ENCODE results near the gene CDHR1. TPM values are rescaled to one million over a fixed set of nuclear protein-coding genes. Genes with fewer than 3 reads are reported as not detected.
A peak's percentile ranks its signal among the peaks of the same experiment; 100 is the strongest.

The CDHR1 gene
- total and polyA plus RNA-seq, 2 experiments from 2014 or later: 3.2 to 6.6 TPM

- no peaks in the 10 kb centered on the region for H3F3A ChIP-seq (replicated peaks; ENCODE audit: low read depth)
- DNase-seq (ENCODE audit: low spot score): no peak
- no peaks in the 10 kb centered on the region for H3K9me2 ChIP-seq (ENCODE audit: insufficient read depth)
- no peak overlapping the region for H2AFZ ChIP-seq
- no peak for ATAC-seq
- H3K79me2 ChIP-seq (replicated peaks; ENCODE audit: insufficient read depth): no peaks in the 10 kb centered on the region
- H4K20me1 ChIP-seq (replicated peaks; ENCODE audit: insufficient read depth): no peaks in the 10 kb centered on the region
- H3K4me1 Mint-ChIP-seq: no peaks in the 10 kb centered on the region
- H3K36me3 Mint-ChIP-seq (ENCODE audit: low read depth): no peaks in the 10 kb centered on the region
- H3K4me3 Mint-ChIP-seq: no peak overlapping the region
- no peak overlapping the region for H3K4me2 ChIP-seq
- H3K4me1 ChIP-seq (ENCODE audit: insufficient read depth): no peaks in the 10 kb centered on the region
- peaks cover 10% of the 10 kb centered on the region for H3K27me3 Mint-ChIP-seq (ENCODE audit: insufficient read depth, low read depth, poor library complexity)
- no peaks in the 10 kb centered on the region for H3K27me3 ChIP-seq (ENCODE audit: insufficient read depth)
- H3K27ac ChIP-seq (ENCODE audit: low read depth): no peak overlapping the region
- H3K9me3 Mint-ChIP-seq: peaks cover 3% of the 10 kb centered on the region; the same call in 1 of the 3 replicates
- H3K36me3 ChIP-seq (ENCODE audit: insufficient read depth): no peaks in the 10 kb centered on the region
- no peak overlapping the region for H3K4me3 ChIP-seq
- TF ChIP-seq CTCF (conservative IDR thresholded peaks at IDR 0.05; ENCODE audit: low read depth in 2 of 2) (peak in 1 of 2 experiments; percentile 30; a peak in 1 of 4 replicates), ZNF462 (CRISPR knock-in tag; IDR thresholded peaks at IDR 0.05) (no peak)
- H3K27ac Mint-ChIP-seq: no peak overlapping the region
Observed at GRCh38 chr10:84248794-84249193, 54.5 kb downstream of the CDHR1 start.

All from GM23338 (cell line).